ENCODE measurements around the gene RAD17. TPM values are rescaled to one million over a fixed set of nuclear protein-coding genes. Genes with fewer than 3 reads are reported as not detected.

RAD17 gene
- total RNA-seq, 1 experiment from 2014 or later: 33.8 TPM

GRCh38 chr5:69334793-69335268 is 34.8 kb upstream of the RAD17 start:
- POLR2A ChIA-PET: interaction anchor here (0.6 to 0.7 kb wide), 5 partner anchors 19 to 1014 kb away, joined by 3 to 9 read pairs (median 6); partner anchors contain the start of gene CCNB1
- Histone ChIP-seq H3K27me3 (replicated peaks; ENCODE audit: control insufficient read depth, insufficient read depth, low read length) (no peaks in the 10 kb centered on the region), H3K36me3 (ENCODE audit: control insufficient read depth, insufficient read depth, low read length) (peaks cover 1% of the 10 kb centered on the region; the same call in 1 of the 2 replicates), H3K4me3 (ENCODE audit: low read depth, low read length) (no peak overlapping the region), H3K9me3 (no peaks in the 10 kb centered on the region), H3K4me1 (peaks cover 30% of the 10 kb centered on the region)
- CTCF ChIA-PET: interaction anchor here (0.6 to 2.0 kb wide), 13 partner anchors 8 to 311 kb away, joined by 3 to 29 read pairs (median 5); partner anchors contain the start of genes CCNB1, CDK7, CENPH and SLC30A5
- Mint-ChIP-seq H3K27ac (ENCODE audit: unreplicated experiment) (peak overlapping the region; percentile 19), H3K9me3 (ENCODE audit: unreplicated experiment) (no peaks in the 10 kb centered on the region), H3K36me3 (ENCODE audit: insufficient read depth, unreplicated experiment) (peaks cover 20% of the 10 kb centered on the region), H3K4me1 (ENCODE audit: low read depth, unreplicated experiment) (peaks cover 26% of the 10 kb centered on the region), H3K4me3 (ENCODE audit: unreplicated experiment) (peak overlapping the region; percentile 7), H3K27me3 (ENCODE audit: insufficient read depth, unreplicated experiment) (no peaks in the 10 kb centered on the region)
- BruUV-seq (replicated peaks): no TSS peak
- peak; percentile 80 to 95 for TF ChIP-seq CTCF (IDR thresholded peaks at IDR 0.05; ENCODE audit: insufficient read depth in 1 of 2, low read depth in 1 of 2, low read length in 1 of 2, severe bottlenecking in 1 of 2, unreplicated experiment in 1 of 2)
- DNase-seq: peak; percentile 91 to 92
- intact Hi-C loops (cut with micrococcal nuclease; ENCODE audit: unreplicated experiment): loop anchor here (1.0 to 5.0 kb wide), 4 partner anchors 101 to 313 kb away; partner anchors contain the start of gene CDK7

- H3K27ac Mint-ChIP-seq (ENCODE audit: unreplicated experiment): no peak overlapping the region
- no peaks in the 10 kb centered on the region for H3K9me3 Mint-ChIP-seq (ENCODE audit: unreplicated experiment)
- intact Hi-C loops (cut with micrococcal nuclease; ENCODE audit: unreplicated experiment): no loop called here
- peaks cover 20% of the 10 kb centered on the region for H3K4me1 Mint-ChIP-seq (ENCODE audit: low read depth, unreplicated experiment)
- H3K4me3 ChIP-seq (ENCODE audit: low read depth, low read length): no peak overlapping the region
- CTCF ChIA-PET: interaction anchor here (0.6 to 2.0 kb wide), 9 partner anchors 8 to 293 kb away, joined by 4 to 29 read pairs (median 5); partner anchors contain the start of genes CDK7, CENPH and SLC30A5
- TF ChIP-seq CTCF (IDR thresholded peaks at IDR 0.05; ENCODE audit: insufficient read depth in 1 of 2, low read depth in 1 of 2, low read length in 1 of 2, severe bottlenecking in 1 of 2, unreplicated experiment in 1 of 2): no peak
- no peak overlapping the region for H3K4me3 Mint-ChIP-seq (ENCODE audit: unreplicated experiment)
- peaks cover 24% of the 10 kb centered on the region for H3K4me1 ChIP-seq
- H3K36me3 Mint-ChIP-seq (ENCODE audit: insufficient read depth, unreplicated experiment): peaks cover 14% of the 10 kb centered on the region
- no TSS peak for BruUV-seq (replicated peaks)
- DNase-seq: peak in 1 of 2 experiments; percentile 50
- peaks cover 1% of the 10 kb centered on the region; the same call in 1 of the 2 replicates for H3K36me3 ChIP-seq (ENCODE audit: control insufficient read depth, insufficient read depth, low read length)
- H3K9me3 ChIP-seq: no peaks in the 10 kb centered on the region
- POLR2A ChIA-PET: interaction anchor here (0.6 to 0.7 kb wide), 5 partner anchors 19 to 1015 kb away, joined by 3 to 9 read pairs (median 6); partner anchors contain the start of gene CCNB1
- H3K27me3 ChIP-seq (replicated peaks; ENCODE audit: control insufficient read depth, insufficient read depth, low read length): no peaks in the 10 kb centered on the region
- H3K27me3 Mint-ChIP-seq (ENCODE audit: insufficient read depth, unreplicated experiment): no peaks in the 10 kb centered on the region
Measured at GRCh38 chr5:69335341-69335935, 34.2 kb upstream of the RAD17 start.

GRCh38 chr5:69341520-69342161 is 28.0 kb upstream of the RAD17 start:
- Mint-ChIP-seq H3K27me3 (ENCODE audit: insufficient read depth, unreplicated experiment) (no peaks in the 10 kb centered on the region), H3K27ac (ENCODE audit: unreplicated experiment) (no peak overlapping the region), H3K9me3 (ENCODE audit: unreplicated experiment) (no peaks in the 10 kb centered on the region), H3K36me3 (ENCODE audit: insufficient read depth, unreplicated experiment) (peaks cover 5% of the 10 kb centered on the region), H3K4me1 (ENCODE audit: low read depth, unreplicated experiment) (no peaks in the 10 kb centered on the region), H3K4me3 (ENCODE audit: unreplicated experiment) (no peak overlapping the region)
- H3K4me1 ChIP-seq: no peaks in the 10 kb centered on the region
- no peaks in the 10 kb centered on the region for H3K27me3 ChIP-seq (replicated peaks; ENCODE audit: control insufficient read depth, insufficient read depth, low read length)
- DNase-seq: no peak
- TF ChIP-seq CTCF (IDR thresholded peaks at IDR 0.05; ENCODE audit: insufficient read depth in 1 of 2, low read depth in 1 of 2, low read length in 1 of 2, severe bottlenecking in 1 of 2, unreplicated experiment in 1 of 2): no peak
- CTCF ChIA-PET: no interaction called here
- POLR2A ChIA-PET: no interaction called here
- no peaks in the 10 kb centered on the region for H3K36me3 ChIP-seq (ENCODE audit: control insufficient read depth, insufficient read depth, low read length)
- no peak overlapping the region for H3K4me3 ChIP-seq (ENCODE audit: low read depth, low read length)
- intact Hi-C loops (cut with micrococcal nuclease; ENCODE audit: unreplicated experiment): no loop called here
- no peaks in the 10 kb centered on the region for H3K9me3 ChIP-seq
- no TSS peak for BruUV-seq (replicated peaks)

Data from Caco-2 (cell line).